HepG2 (cell line): ENCODE measurements around the gene MVB12A. TPM values are rescaled to one million over a fixed set of nuclear protein-coding genes. Genes with fewer than 3 reads are reported as not detected.

Experiments
- CREB3 ChIP-seq: sonication (generic); formaldehyde crosslinking; IDR thresholded peaks from 2 replicates; pipeline ENCODE4 v1.5.0; 2020; ENCODE audit warnings: missing genetic modification reagents
- FOXK2 ChIP-seq: fragments of 450-650 bp; IDR thresholded peaks from 2 replicates; pipeline ENCODE4 v1.6.1; 2016
- HINFP ChIP-seq: sonication (generic); formaldehyde crosslinking; IDR thresholded peaks from 2 replicates; pipeline ENCODE4 v1.4.0; 2020; ENCODE audit warnings: low read depth, mild to moderate bottlenecking, missing genetic modification reagents
- IRF1 ChIP-seq: sonication (generic); formaldehyde crosslinking; IDR thresholded peaks from 2 replicates; pipeline ENCODE4 v1.4.0; 2020; ENCODE audit warnings: low read depth, mild to moderate bottlenecking, missing genetic modification reagents
- KIAA2018 ChIP-seq: sonication (generic); formaldehyde crosslinking; IDR thresholded peaks from 2 replicates; pipeline ENCODE4 v1.5.0; 2020; ENCODE audit warnings: mild to moderate bottlenecking, missing genetic modification reagents, borderline replicate concordance
- KMT2B ChIP-seq: IDR thresholded peaks from 2 replicates; pipeline ENCODE4 v1.6.1; 2016; ENCODE audit warnings: missing genetic modification reagents, missing compliant biosample characterization
- MXI1 ChIP-seq: IDR thresholded peaks from 3 replicates; pipeline ENCODE4 v1.6.1; 2012; ENCODE audit warnings: low read depth, low read length, inconsistent platforms, borderline replicate concordance
- NCOA2 ChIP-seq: sonication (generic); formaldehyde crosslinking; IDR thresholded peaks from 2 replicates; pipeline ENCODE4 v1.8.0; 2022; ENCODE audit warnings: inconsistent platforms
- NFYB ChIP-seq: sonication (generic); formaldehyde crosslinking; IDR thresholded peaks from 2 replicates; pipeline ENCODE4 v1.4.0; 2020; ENCODE audit warnings: missing genetic modification reagents
- SMAD1 ChIP-seq: sonication (generic); formaldehyde crosslinking; IDR thresholded peaks from 2 replicates; pipeline ENCODE4 v1.4.0; 2020; ENCODE audit warnings: missing genetic modification reagents, low read depth, mild to moderate bottlenecking, borderline replicate concordance
- SMAD3 ChIP-seq: sonication (generic); formaldehyde crosslinking; IDR thresholded peaks from 2 replicates; pipeline ENCODE4 v1.4.0; 2020; ENCODE audit warnings: missing genetic modification reagents
- TBX2 ChIP-seq: sonication (generic); formaldehyde crosslinking; IDR thresholded peaks from 2 replicates; pipeline ENCODE4 v1.5.0; 2020; ENCODE audit warnings: missing genetic modification reagents, mild to moderate bottlenecking, borderline replicate concordance
- ZNF331 ChIP-seq: sonication (generic); formaldehyde crosslinking; IDR thresholded peaks from 2 replicates; pipeline ENCODE4 v1.4.0; 2020; ENCODE audit warnings: missing genetic modification reagents
- ZNF598 ChIP-seq: sonication (generic); formaldehyde crosslinking; IDR thresholded peaks from 2 replicates; pipeline ENCODE4 v1.5.1; 2020; ENCODE audit warnings: mild to moderate bottlenecking, missing genetic modification reagents, borderline replicate concordance
- ZNF607 ChIP-seq: sonication (generic); formaldehyde crosslinking; IDR thresholded peaks from 2 replicates; pipeline ENCODE4 v1.5.1; 2020; ENCODE audit warnings: missing genetic modification reagents, mild to moderate bottlenecking, borderline replicate concordance
- ZNF749 ChIP-seq: sonication (generic); formaldehyde crosslinking; IDR thresholded peaks from 2 replicates; pipeline ENCODE4 v1.8.0; 2022; ENCODE audit warnings: mild to moderate bottlenecking, missing genetic modification reagents, moderate library complexity, borderline replicate concordance
- polyA plus RNA-seq, 8 experiments: library from polyadenylated mRNA; depleted of rRNA in 3 of 8; stranded (reverse) in 7 of 8; unstranded in 1 of 8; fragments of >200 nt; fragmentation: Illumina TruSeq in 4 of 8; extraction: Trizol in 4 of 8; gene quantifications; 2 replicates each; pipeline versions ENCODE4 v1.2.1 to v1.2.3, GENCODE V29; 2011 to 2016; ENCODE audit warnings: low read depth in 4 of 8, missing spikeins in 1 of 8, mixed read lengths in 1 of 8; ENCODE audit not compliant: insufficient read depth in 1 of 8
- total RNA-seq, 5 experiments: library from RNA; depleted of rRNA; stranded (reverse); fragments of >200 nt; fragmentation: Illumina TruSeq; extraction: Trizol; gene quantifications; 2 replicates each; pipeline ENCODE4 v1.2.3, GENCODE V29; 2016; ENCODE audit warnings: low read depth in 1 of 5
- TF ChIP-seq, protein P1 (sequence below): sonication (generic); formaldehyde crosslinking; IDR thresholded peaks from 2 replicates; pipeline ENCODE4 v1.8.0; 2022; ENCODE audit warnings: missing genetic modification reagents, mild to moderate bottlenecking, inconsistent platforms, borderline replicate concordance

MVB12A gene
- total and polyA plus RNA-seq, 2 of the 13 experiments (the other 11 are each of a cell fraction or from before 2014, with no cell fraction given) = 35.7 to 36.1 TPM

GRCh38 chr19:17469481-17470067 lies 49.7 kb downstream of the MVB12A start (continued):
- TF ChIP-seq MXI1 (peak; percentile 95), NFYB (CRISPR knock-in tag) (no peak), FOXK2 (no peak), TBX2 (CRISPR knock-in tag) (peak; percentile 1; the same call in 1 of the 2 replicates), ZNF749 (CRISPR knock-in tag) (no peak), IRF1 (CRISPR knock-in tag) (no peak), ZNF607 (CRISPR knock-in tag) (no peak), SMAD3 (no peak), ZNF598 (CRISPR knock-in tag) (no peak), HINFP (CRISPR knock-in tag) (peak; percentile 91), KIAA2018 (CRISPR knock-in tag) (no peak), NCOA2 (CRISPR knock-in tag) (0 out of 2 replicates have a peak, but pooled peaks have one; percentile 13), CREB3 (CRISPR knock-in tag) (0 out of 2 replicates have a peak, but pooled peaks have one; percentile 27), KMT2B (no peak), SMAD1 (no peak), ZNF331 (no peak)
- TF ChIP-seq, protein P1, sequence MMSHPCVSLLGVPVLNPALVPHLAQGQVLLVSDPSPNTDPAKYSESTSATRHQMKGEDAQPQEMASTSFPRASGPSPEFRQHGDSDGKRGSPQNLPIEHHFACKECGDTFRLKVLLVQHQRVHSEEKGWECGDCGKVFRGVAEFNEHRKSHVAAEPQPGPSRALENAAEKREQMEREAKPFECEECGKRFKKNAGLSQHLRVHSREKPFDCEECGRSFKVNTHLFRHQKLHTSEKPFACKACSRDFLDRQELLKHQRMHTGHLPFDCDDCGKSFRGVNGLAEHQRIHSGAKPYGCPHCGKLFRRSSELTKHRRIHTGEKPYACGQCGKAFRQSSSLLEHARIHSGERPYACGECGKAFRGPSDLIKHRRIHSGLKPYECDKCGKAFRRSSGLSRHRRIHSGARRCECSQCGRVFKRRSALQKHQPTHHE = 0 out of 2 replicates have a peak, but pooled peaks have one; percentile 49
